ENCODE measurements around the gene STAT5A. TPM values are rescaled to one million over a fixed set of nuclear protein-coding genes. Genes with fewer than 3 reads are reported as not detected.

Gene STAT5A
- total RNA-seq, 1 donor from 2014 or later, result 2.9 TPM

GRCh38 chr17:42285346-42286050, 2.8 kb upstream of the STAT5A start:
- TF ChIP-seq CTCF (conservative IDR thresholded peaks at IDR 0.05), result no peak

DNA sequence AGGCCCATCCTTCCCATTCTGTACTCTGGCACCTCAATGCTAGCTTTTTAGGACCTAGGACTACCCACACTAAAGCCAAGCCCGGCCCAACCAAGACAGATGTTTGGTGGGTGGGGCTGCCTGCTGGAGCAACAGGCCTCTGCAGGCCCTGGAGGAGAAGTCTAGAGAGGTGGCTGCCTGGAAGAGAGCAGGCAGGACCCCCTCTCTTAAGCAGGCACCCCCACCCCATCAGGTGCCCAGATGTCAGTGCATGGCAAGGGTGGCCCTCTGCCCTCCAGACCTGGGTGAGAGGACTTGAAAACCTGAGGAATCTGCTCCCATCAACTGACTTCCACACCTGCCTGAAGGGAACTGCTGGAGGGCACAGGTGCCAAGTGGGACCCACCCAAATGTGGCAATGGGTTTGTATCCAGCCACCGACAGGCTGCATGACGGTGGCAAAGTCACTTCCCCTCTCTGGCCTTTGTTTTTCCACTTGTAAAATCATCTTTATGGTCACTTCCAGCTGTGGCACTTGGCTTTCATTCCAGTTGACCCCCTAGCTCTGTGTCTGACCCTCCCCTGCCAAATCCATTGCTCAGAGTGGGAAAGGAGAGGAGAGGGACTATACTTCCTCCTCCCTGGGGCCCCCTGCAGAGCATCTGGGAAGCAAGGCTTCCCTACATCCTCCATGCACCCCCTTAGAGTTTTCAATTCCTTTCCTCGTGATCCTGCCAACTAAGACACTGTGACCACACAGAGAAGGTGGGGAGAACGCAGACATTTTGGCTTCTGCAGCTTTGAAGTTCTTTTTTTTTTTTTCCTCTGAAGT, 1.7 kb upstream of the STAT5A start:
- H3K36me3 Mint-ChIP-seq (ENCODE audit: low read depth), result no peaks in the 10 kb centered on the region
- TF ChIP-seq CTCF (conservative IDR thresholded peaks at IDR 0.05), result no peak

More at GRCh38 chr17:42285346-42286050, 2.8 kb upstream of the STAT5A start:
- H3K27ac Mint-ChIP-seq (ENCODE audit: unreplicated experiment), result no peak overlapping the region
- H3K4me3 Mint-ChIP-seq, result no peak overlapping the region
- H3K36me3 Mint-ChIP-seq (ENCODE audit: low read depth), result no peaks in the 10 kb centered on the region
- H3K9me3 Mint-ChIP-seq, result no peaks in the 10 kb centered on the region
- DNase-seq (ENCODE audit: low read depth, low spot score), result no peak
- H3K4me1 Mint-ChIP-seq, result peaks cover 41% of the 10 kb centered on the region
- H3K27me3 Mint-ChIP-seq (ENCODE audit: low read depth), result peaks cover 36% of the 10 kb centered on the region

GRCh38 chr17:42287305-42287976, 857 bp upstream of the STAT5A start:
- TF ChIP-seq CTCF (conservative IDR thresholded peaks at IDR 0.05), result no peak
- Mint-ChIP-seq H3K36me3 (ENCODE audit: low read depth) (no peaks in the 10 kb centered on the region), H3K9me3 (no peaks in the 10 kb centered on the region), H3K4me3 (peak overlapping the region; percentile 56), H3K27me3 (ENCODE audit: low read depth) (peaks cover 39% of the 10 kb centered on the region), H3K4me1 (peaks cover 34% of the 10 kb centered on the region), H3K27ac (ENCODE audit: unreplicated experiment) (no peak overlapping the region)
- no peak for DNase-seq (ENCODE audit: low read depth, low spot score)

More for the DNA sequence above, 1.7 kb upstream of the STAT5A start:
- peak overlapping the region; percentile 56 for H3K4me3 Mint-ChIP-seq
- DNase-seq (ENCODE audit: low read depth, low spot score), result no peak
- H3K9me3 Mint-ChIP-seq, result no peaks in the 10 kb centered on the region
- H3K27ac Mint-ChIP-seq (ENCODE audit: unreplicated experiment), result no peak overlapping the region
- peaks cover 36% of the 10 kb centered on the region for H3K27me3 Mint-ChIP-seq (ENCODE audit: low read depth)
- peaks cover 36% of the 10 kb centered on the region for H3K4me1 Mint-ChIP-seq

DNA sequence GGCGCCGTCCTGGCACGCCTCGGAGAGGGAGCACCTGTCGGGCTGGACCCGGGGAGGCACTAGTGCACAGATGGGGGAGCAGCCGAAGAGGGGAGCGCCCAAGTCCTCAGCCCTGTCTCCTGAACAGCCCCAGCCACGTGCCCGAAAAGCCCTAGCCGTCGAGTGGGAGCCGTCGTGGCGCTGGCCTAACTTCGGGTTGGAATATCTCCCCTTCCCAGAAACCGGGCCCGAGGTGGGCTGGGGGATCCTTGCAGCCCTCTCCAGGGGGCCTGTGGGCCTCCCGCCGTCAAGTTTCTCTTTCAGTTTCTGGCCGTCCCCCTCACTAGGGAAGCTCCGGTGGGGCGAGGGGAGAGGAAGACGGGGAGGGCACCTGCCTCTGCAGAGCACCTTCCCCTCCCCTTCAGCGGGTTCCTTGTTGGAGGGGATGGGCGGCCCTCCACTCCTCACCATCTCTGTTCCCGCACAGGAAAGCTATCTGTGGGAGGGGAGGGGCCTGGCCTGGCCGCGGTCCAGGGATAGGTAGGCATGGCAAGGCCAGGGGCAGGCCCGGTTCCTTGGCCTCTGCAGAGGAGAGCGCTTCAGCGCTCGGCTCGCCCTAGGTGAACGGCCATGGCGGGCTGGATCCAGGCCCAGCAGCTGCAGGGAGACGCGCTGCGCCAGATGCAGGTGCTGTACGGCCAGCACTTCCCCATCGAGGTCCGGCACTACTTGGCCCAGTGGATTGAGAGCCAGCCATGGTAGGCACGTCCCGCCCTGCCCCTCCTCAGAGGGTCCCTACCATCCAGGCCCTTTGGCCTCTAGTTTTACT, 709 bp downstream of the STAT5A start:
- TF ChIP-seq CTCF (conservative IDR thresholded peaks at IDR 0.05), result no peak
- no peaks in the 10 kb centered on the region for H3K9me3 Mint-ChIP-seq
- H3K4me3 Mint-ChIP-seq, result peak overlapping the region; percentile 75
- peaks cover 19% of the 10 kb centered on the region for H3K4me1 Mint-ChIP-seq
- no peak for DNase-seq (ENCODE audit: low read depth, low spot score)
- no peaks in the 10 kb centered on the region for H3K36me3 Mint-ChIP-seq (ENCODE audit: low read depth)
- no peak overlapping the region for H3K27ac Mint-ChIP-seq (ENCODE audit: unreplicated experiment)
- H3K27me3 Mint-ChIP-seq (ENCODE audit: low read depth), result peaks cover 39% of the 10 kb centered on the region
